HEK293T (cell line): Measurements from ENCODE around the gene IL18BP.

Experiments used
- CTCF ChIA-PET: fragments of 350-600 bp; formaldehyde crosslinking; extraction: SDS; loops from one replicate; lab custom pipeline; 2021; ENCODE audit warnings: antibody characterized with exemption, inconsistent platforms; lab: Yijun Ruan, JAX
- POLR2A ChIA-PET: fragments of 350-600 bp; formaldehyde crosslinking; extraction: SDS; loops from one replicate; lab custom pipeline; 2020; ENCODE audit warnings: antibody characterized with exemption, inconsistent platforms; lab: Yijun Ruan, JAX
- DNase-seq: peaks from one replicate; pipeline ENCODE4 v3.0.0; 2012; ENCODE audit warnings: mixed read lengths; ENCODE audit errors: extremely low spot score
- ARNT ChIP-seq: fragments of 450-650 bp; IDR thresholded peaks from 2 replicates; pipeline ENCODE4 v1.6.1; 2017; ENCODE audit warnings: mild to moderate bottlenecking
- BHLHE40 ChIP-seq: fragments of 450-650 bp; IDR thresholded peaks from 2 replicates; pipeline ENCODE4 v1.6.1; 2016; ENCODE audit warnings: mild to moderate bottlenecking, moderate library complexity, borderline replicate concordance
- CTBP1 ChIP-seq: fragments of 450-650 bp; IDR thresholded peaks from 2 replicates; pipeline ENCODE4 v1.6.1; 2016; ENCODE audit warnings: borderline replicate concordance
- ELF4 ChIP-seq: fragments of 450-650 bp; IDR thresholded peaks from 2 replicates; pipeline ENCODE4 v1.6.1; 2017; ENCODE audit warnings: antibody characterized with exemption
- FOXA1 ChIP-seq: fragments of 450-650 bp; IDR thresholded peaks from 2 replicates; pipeline ENCODE4 v1.6.1; 2016; ENCODE audit warnings: mild to moderate bottlenecking
- FOXK2 ChIP-seq: fragments of 450-650 bp; IDR thresholded peaks from 2 replicates; pipeline ENCODE4 v1.6.1; 2016; ENCODE audit warnings: mild to moderate bottlenecking
- FOXM1 ChIP-seq: fragments of 450-650 bp; IDR thresholded peaks from 2 replicates; pipeline ENCODE4 v1.6.1; 2017; ENCODE audit warnings: mild to moderate bottlenecking, borderline replicate concordance
- HDGF ChIP-seq: fragments of 450-650 bp; IDR thresholded peaks from 2 replicates; pipeline ENCODE4 v1.6.1; 2017; ENCODE audit warnings: antibody characterized with exemption, borderline replicate concordance
- L3MBTL2 ChIP-seq: fragments of 450-650 bp; conservative IDR thresholded peaks from 2 replicates; pipeline ENCODE4 v1.6.1; 2016; ENCODE audit warnings: mild to moderate bottlenecking
- LEF1 ChIP-seq: fragments of 450-650 bp; IDR thresholded peaks from 2 replicates; pipeline ENCODE4 v1.6.1; 2017; ENCODE audit warnings: mild to moderate bottlenecking, borderline replicate concordance
- NFRKB ChIP-seq: fragments of 450-650 bp; IDR thresholded peaks from 2 replicates; pipeline ENCODE4 v1.6.1; 2016; ENCODE audit warnings: mild to moderate bottlenecking, moderate library complexity
- PKNOX1 ChIP-seq: fragments of 450-650 bp; IDR thresholded peaks from 2 replicates; pipeline ENCODE4 v1.6.1; 2016
- SP1 ChIP-seq: fragments of 450-650 bp; IDR thresholded peaks from 2 replicates; pipeline ENCODE4 v1.6.1; 2017
- SUZ12 ChIP-seq: fragments of 450-650 bp; IDR thresholded peaks from 2 replicates; pipeline ENCODE4 v1.6.1; 2016; ENCODE audit warnings: mild to moderate bottlenecking
- TARDBP ChIP-seq: fragments of 450-650 bp; IDR thresholded peaks from 2 replicates; pipeline ENCODE4 v1.6.1; 2016
- ZNF384 ChIP-seq: fragments of 450-650 bp; IDR thresholded peaks from 2 replicates; pipeline ENCODE4 v1.6.1; 2016

IL18BP gene

DNA sequence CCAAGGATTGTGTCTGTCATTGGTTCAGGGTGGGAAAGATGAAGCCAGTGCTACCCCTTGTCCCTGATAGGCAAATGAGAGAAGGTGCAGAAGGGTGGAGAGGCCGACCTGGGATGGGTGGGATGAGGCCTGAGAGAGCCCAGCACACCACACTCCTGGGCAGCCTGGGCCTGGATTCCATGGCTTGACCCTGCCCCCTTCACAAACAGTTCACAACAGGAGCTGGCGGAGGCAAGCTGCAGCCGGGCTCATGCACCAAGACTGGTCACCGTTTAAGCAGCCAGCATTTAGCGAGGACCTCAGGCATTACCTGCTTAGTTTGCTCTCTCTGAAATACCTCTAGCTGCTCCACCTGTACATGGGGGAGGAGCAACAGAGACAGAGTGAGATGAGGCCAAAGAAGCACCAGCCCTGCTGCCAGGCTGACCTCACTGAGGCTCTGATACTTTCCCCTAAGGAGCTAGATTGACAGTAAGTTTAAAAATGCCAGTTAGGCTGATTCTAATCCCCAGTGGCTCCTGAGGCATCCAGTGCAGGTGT lies 13.5 kb downstream of the IL18BP start:
- ChIA-PET CTCF (interaction anchor here (2.0 kb wide), 1 partner anchor 13 kb away, joined by 6 read pairs; no protein-coding TSS in a partner anchor), POLR2A (no interaction called here)
- no peak for DNase-seq
- TF ChIP-seq NFRKB = no peak
- TF ChIP-seq L3MBTL2 = no peak
- no peak for TF ChIP-seq CTBP1
- no peak for TF ChIP-seq FOXA1
- TF ChIP-seq ARNT = no peak
- no peak for TF ChIP-seq TARDBP
- no peak for TF ChIP-seq ELF4
- no peak for TF ChIP-seq SP1
- no peak for TF ChIP-seq ZNF384
- TF ChIP-seq BHLHE40 = no peak
- no peak for TF ChIP-seq SUZ12
- no peak for TF ChIP-seq PKNOX1
- TF ChIP-seq FOXK2 = no peak
- no peak for TF ChIP-seq HDGF
- TF ChIP-seq LEF1 = no peak
- TF ChIP-seq FOXM1 = no peak

- ChIA-PET CTCF (interaction anchor here (2.0 kb wide), 1 partner anchor 12 kb away, joined by 6 read pairs; no protein-coding TSS in a partner anchor), POLR2A (no interaction called here)
- no peak for DNase-seq
- TF ChIP-seq FOXA1 (no peak), FOXM1 (no peak), BHLHE40 (no peak), FOXK2 (no peak), SP1 (no peak), CTBP1 (no peak), SUZ12 (no peak), TARDBP (no peak), L3MBTL2 (no peak), ARNT (no peak), HDGF (no peak), LEF1 (no peak), NFRKB (no peak), PKNOX1 (no peak)
Observed at GRCh38 chr11:72012897-72013721, 14.4 kb downstream of the IL18BP start.

DNA sequence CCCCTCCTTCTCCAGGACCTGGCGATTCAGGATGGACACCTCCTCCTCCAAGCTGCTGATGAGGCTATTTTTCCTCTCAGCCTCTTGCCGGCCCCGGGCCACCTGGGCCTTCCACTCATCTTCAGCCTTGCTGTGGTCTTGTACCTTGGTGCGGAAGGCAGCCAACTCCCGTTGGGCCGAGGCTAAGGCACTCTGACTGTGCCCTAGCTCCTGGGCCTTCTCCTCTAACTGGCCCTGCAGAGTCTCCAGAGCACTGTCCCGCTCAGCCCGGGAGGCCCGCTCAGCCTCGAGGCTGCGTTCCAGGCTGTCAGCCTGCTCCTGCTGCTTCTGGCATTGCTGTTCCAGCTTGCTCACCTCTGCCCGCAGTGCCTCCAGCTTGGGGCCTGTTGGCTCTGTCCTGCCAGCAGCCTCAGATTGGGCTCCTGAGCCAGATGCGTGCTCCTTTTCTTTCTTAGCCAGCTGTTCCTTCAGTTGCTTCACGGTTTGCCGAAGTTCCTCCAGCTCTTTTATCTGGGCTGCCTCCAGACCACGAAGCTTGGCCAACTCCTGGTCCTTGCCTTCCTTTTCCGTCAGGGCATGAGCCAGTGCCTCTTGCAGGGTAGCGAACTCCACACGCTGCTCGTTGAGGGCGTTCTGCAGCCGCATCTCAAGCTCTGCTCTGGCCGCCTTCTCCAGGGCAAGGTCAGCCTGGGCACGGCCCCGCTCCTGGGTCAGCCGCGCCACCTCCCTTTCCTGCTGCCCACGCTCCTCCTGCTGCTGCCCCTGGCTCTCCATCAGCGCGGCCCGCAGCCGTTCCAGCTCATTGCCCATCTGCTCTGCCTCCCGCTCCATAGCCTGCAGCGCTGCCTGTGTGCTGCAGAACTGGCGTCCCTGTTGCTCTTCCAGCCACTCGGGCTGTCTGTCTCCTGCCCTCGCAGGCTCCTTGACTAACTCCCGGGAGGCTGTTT lies 15.3 kb downstream of the IL18BP start:
- CTCF ChIA-PET = interaction anchor here (1.1 to 2.0 kb wide), 3 partner anchors 11 to 77 kb away, joined by 3 to 7 read pairs (median 6); no protein-coding TSS in a partner anchor
- POLR2A ChIA-PET = no interaction called here
- no peak for DNase-seq
- TF ChIP-seq SUZ12 = no peak
- no peak for TF ChIP-seq ARNT
- no peak for TF ChIP-seq FOXA1
- no peak for TF ChIP-seq BHLHE40
- no peak for TF ChIP-seq FOXM1
- TF ChIP-seq HDGF = no peak
- no peak for TF ChIP-seq SP1
- no peak for TF ChIP-seq TARDBP
- no peak for TF ChIP-seq NFRKB
- TF ChIP-seq ELF4 = no peak
- TF ChIP-seq PKNOX1 = no peak
- no peak for TF ChIP-seq L3MBTL2
- no peak for TF ChIP-seq FOXK2
- TF ChIP-seq LEF1 = no peak
- no peak for TF ChIP-seq ZNF384
- TF ChIP-seq CTBP1 = no peak

GRCh38 chr11:72014761-72015320 lies 16.1 kb downstream of the IL18BP start:
- ChIA-PET POLR2A (no interaction called here), CTCF (interaction anchor here (1.1 to 1.9 kb wide), 2 partner anchors 11 to 77 kb away, joined by 3 to 7 read pairs; no protein-coding TSS in a partner anchor)
- TF ChIP-seq SP1 = no peak
- no peak for TF ChIP-seq ZNF384
- TF ChIP-seq L3MBTL2 = no peak
- TF ChIP-seq HDGF = no peak
- no peak for TF ChIP-seq FOXA1
- no peak for TF ChIP-seq FOXM1
- no peak for TF ChIP-seq ARNT
- no peak for TF ChIP-seq SUZ12
- TF ChIP-seq BHLHE40 = no peak
- no peak for TF ChIP-seq ELF4
- no peak for TF ChIP-seq FOXK2
- no peak for TF ChIP-seq TARDBP
- no peak for DNase-seq
